Superior temporal gyrus (tissue), 1 donor: ENCODE data around the gene SLC26A11.
A peak's percentile ranks its signal among the peaks of the same experiment; 100 is the strongest.
"Not testable (repeated sequence)": the region's sequence is repeated elsewhere in the genome, so short reads cannot be mapped to it uniquely, and the experiment has no call there.

ENCODE experiments used
- DNase-seq: peaks from one replicate; pipeline ENCODE4 v3.0.0-alpha.2; 2016; ENCODE audit errors: extremely low spot score

Gene SLC26A11

GRCh38 chr17:80281516-80281915 lies 61.3 kb downstream of the SLC26A11 start:
- no peak for DNase-seq

- no peak for DNase-seq
Measured at GRCh38 chr17:80283116-80283852, 63.1 kb downstream of the SLC26A11 start.

GRCh38 chr17:80284631-80285030 lies 64.4 kb downstream of the SLC26A11 start:
- DNase-seq = no peak

- no peak for DNase-seq
Measured at GRCh38 chr17:80285237-80285920, 65.2 kb downstream of the SLC26A11 start.

- DNase-seq = no peak
Measured at GRCh38 chr17:80286638-80286960, 66.4 kb downstream of the SLC26A11 start.

GRCh38 chr17:80287038-80287437 lies 66.8 kb downstream of the SLC26A11 start:
- DNase-seq = no peak

GRCh38 chr17:80287806-80288567 lies 67.8 kb downstream of the SLC26A11 start:
- peak; percentile 14 for DNase-seq

GRCh38 chr17:80289616-80290015 lies 69.4 kb downstream of the SLC26A11 start:
- no peak for DNase-seq

GRCh38 chr17:80290156-80290555 lies 69.9 kb downstream of the SLC26A11 start:
- DNase-seq = no peak

- no peak for DNase-seq
Measured at GRCh38 chr17:80291260-80291659, 71.0 kb downstream of the SLC26A11 start.

GRCh38 chr17:80291691-80292487 lies 71.7 kb downstream of the SLC26A11 start:
- DNase-seq = no peak

- DNase-seq = no peak
Measured at GRCh38 chr17:80292521-80292971, 72.3 kb downstream of the SLC26A11 start.

- DNase-seq = no peak
Measured at GRCh38 chr17:80294210-80294609, 74.0 kb downstream of the SLC26A11 start.

GRCh38 chr17:80294653-80295052 lies 74.4 kb downstream of the SLC26A11 start:
- DNase-seq = no peak

- no peak for DNase-seq
Measured at GRCh38 chr17:80295146-80295545, 74.9 kb downstream of the SLC26A11 start.

- no peak for DNase-seq
Measured at GRCh38 chr17:80295559-80295958, 75.3 kb downstream of the SLC26A11 start.

- no peak for DNase-seq
Measured at GRCh38 chr17:80296221-80296620, 76.0 kb downstream of the SLC26A11 start.

- DNase-seq = no peak
Measured at GRCh38 chr17:80297996-80298560, 77.9 kb downstream of the SLC26A11 start.

GRCh38 chr17:80299350-80300100 lies 79.3 kb downstream of the SLC26A11 start:
- DNase-seq = not testable (repeated sequence)

- not testable (repeated sequence) for DNase-seq
Measured at GRCh38 chr17:80300756-80301155, 80.5 kb downstream of the SLC26A11 start.
